Effector memory CD4-positive, alpha-beta T cell (primary cell): ENCODE data around the gene MYO7B.

ENCODE experiments used
- DNase-seq, 3 donors: peaks; one replicate each; pipeline ENCODE4 v3.0.0-alpha.2; 2020
- H3K27ac ChIP-seq: 2 replicates; pipeline ENCODE4 v1.7.0; 2013; ENCODE audit warnings: mild to moderate bottlenecking, low read length, moderate library complexity; ENCODE audit not compliant: insufficient read depth, poor library complexity, severe bottlenecking
- H3K27me3 ChIP-seq: replicated peaks from 2 replicates; pipeline ENCODE4 v1.7.0; 2013; ENCODE audit warnings: mild to moderate bottlenecking, low read length; ENCODE audit not compliant: insufficient read depth, control insufficient read depth, poor library complexity, severe bottlenecking
- H3K36me3 ChIP-seq: 2 replicates; pipeline ENCODE4 v1.7.0; 2013; ENCODE audit warnings: mild to moderate bottlenecking, low read length, moderate library complexity; ENCODE audit not compliant: control insufficient read depth, insufficient read depth
- H3K4me1 ChIP-seq: 2 replicates; pipeline ENCODE4 v1.7.0; 2013; ENCODE audit warnings: low read length, mild to moderate bottlenecking; ENCODE audit not compliant: control insufficient read depth, insufficient read depth, poor library complexity, severe bottlenecking
- H3K4me3 ChIP-seq: 2 replicates; pipeline ENCODE4 v1.7.0; 2013; ENCODE audit warnings: low read length, low read depth, mild to moderate bottlenecking; ENCODE audit not compliant: insufficient read depth, poor library complexity, severe bottlenecking
- H3K9me3 ChIP-seq: 2 replicates; pipeline ENCODE4 v1.7.0; 2013; ENCODE audit warnings: mild to moderate bottlenecking, low read length, moderate library complexity; ENCODE audit not compliant: control insufficient read depth

MYO7B gene

GRCh38 chr2:127593228-127594115, 58.0 kb downstream of the MYO7B start:
- no peak overlapping the region for H3K27ac ChIP-seq
- H3K4me3 ChIP-seq, result no peak overlapping the region
- no peaks in the 10 kb centered on the region for H3K9me3 ChIP-seq
- no peak for DNase-seq
- no peaks in the 10 kb centered on the region for H3K36me3 ChIP-seq
- no peaks in the 10 kb centered on the region for H3K4me1 ChIP-seq
- no peaks in the 10 kb centered on the region for H3K27me3 ChIP-seq

GRCh38 chr2:127594116-127594591, 58.7 kb downstream of the MYO7B start:
- H3K4me1 ChIP-seq, result no peaks in the 10 kb centered on the region
- no peak overlapping the region for H3K27ac ChIP-seq
- no peak overlapping the region for H3K4me3 ChIP-seq
- no peak for DNase-seq
- no peaks in the 10 kb centered on the region for H3K27me3 ChIP-seq
- H3K36me3 ChIP-seq, result no peaks in the 10 kb centered on the region
- H3K9me3 ChIP-seq, result no peaks in the 10 kb centered on the region

GRCh38 chr2:127596311-127597045, 61.0 kb downstream of the MYO7B start:
- Histone ChIP-seq H3K36me3 (no peaks in the 10 kb centered on the region), H3K4me3 (no peak overlapping the region), H3K27ac (no peak overlapping the region), H3K4me1 (no peaks in the 10 kb centered on the region), H3K9me3 (no peaks in the 10 kb centered on the region), H3K27me3 (no peaks in the 10 kb centered on the region)
- no peak for DNase-seq

- DNase-seq, result no peak
- no peaks in the 10 kb centered on the region for H3K27me3 ChIP-seq
- H3K4me1 ChIP-seq, result no peaks in the 10 kb centered on the region
- H3K27ac ChIP-seq, result no peak overlapping the region
- H3K36me3 ChIP-seq, result no peaks in the 10 kb centered on the region
- no peaks in the 10 kb centered on the region for H3K9me3 ChIP-seq
- H3K4me3 ChIP-seq, result no peak overlapping the region
Measured at GRCh38 chr2:127597046-127597983, 61.8 kb downstream of the MYO7B start.

GRCh38 chr2:127597984-127598380, 62.5 kb downstream of the MYO7B start:
- no peaks in the 10 kb centered on the region for H3K4me1 ChIP-seq
- H3K9me3 ChIP-seq, result no peaks in the 10 kb centered on the region
- H3K27me3 ChIP-seq, result no peaks in the 10 kb centered on the region
- no peak overlapping the region for H3K4me3 ChIP-seq
- no peaks in the 10 kb centered on the region for H3K36me3 ChIP-seq
- no peak overlapping the region for H3K27ac ChIP-seq
- no peak for DNase-seq

GRCh38 chr2:127598711-127599110, 63.2 kb downstream of the MYO7B start:
- H3K9me3 ChIP-seq, result no peaks in the 10 kb centered on the region
- no peaks in the 10 kb centered on the region for H3K36me3 ChIP-seq
- H3K27ac ChIP-seq, result no peak overlapping the region
- no peak for DNase-seq
- no peak overlapping the region for H3K4me3 ChIP-seq
- no peaks in the 10 kb centered on the region for H3K4me1 ChIP-seq
- H3K27me3 ChIP-seq, result no peaks in the 10 kb centered on the region

GRCh38 chr2:127599211-127599610, 63.7 kb downstream of the MYO7B start:
- no peak for DNase-seq

GRCh38 chr2:127604986-127605385, 69.5 kb downstream of the MYO7B start:
- H3K4me1 ChIP-seq, result no peaks in the 10 kb centered on the region
- no peaks in the 10 kb centered on the region for H3K27me3 ChIP-seq

More at GRCh38 chr2:127599211-127599610, 63.7 kb downstream of the MYO7B start:
- H3K27me3 ChIP-seq, result no peaks in the 10 kb centered on the region
- H3K36me3 ChIP-seq, result no peaks in the 10 kb centered on the region
- no peak overlapping the region for H3K4me3 ChIP-seq
- no peaks in the 10 kb centered on the region for H3K4me1 ChIP-seq
- H3K27ac ChIP-seq, result no peak overlapping the region
- no peaks in the 10 kb centered on the region for H3K9me3 ChIP-seq

GRCh38 chr2:127605691-127606263, 70.3 kb downstream of the MYO7B start:
- no peak overlapping the region for H3K27ac ChIP-seq
- no peaks in the 10 kb centered on the region for H3K27me3 ChIP-seq
- H3K4me3 ChIP-seq, result no peak overlapping the region
- no peak for DNase-seq
- no peaks in the 10 kb centered on the region for H3K9me3 ChIP-seq
- no peaks in the 10 kb centered on the region for H3K36me3 ChIP-seq
- H3K4me1 ChIP-seq, result no peaks in the 10 kb centered on the region

More at GRCh38 chr2:127604986-127605385, 69.5 kb downstream of the MYO7B start:
- no peak overlapping the region for H3K4me3 ChIP-seq
- no peaks in the 10 kb centered on the region for H3K9me3 ChIP-seq
- H3K27ac ChIP-seq, result no peak overlapping the region
- H3K36me3 ChIP-seq, result no peaks in the 10 kb centered on the region
- no peak for DNase-seq
